Heart right ventricle (tissue), 16 donors: ENCODE measurements around the gene ATP6V1B1. TPM values are rescaled to one million over a fixed set of nuclear protein-coding genes. Genes with fewer than 3 reads are reported as not detected.

Source experiments
- ATAC-seq, 8 donors: fragments of 200-7000 bp; cut with Tn5 transposase; one replicate each; pipeline ENCODE4 v1.9.1; 2020; ENCODE audit warnings: mild to moderate bottlenecking in 8 of 8, moderate library complexity in 8 of 8, moderate number of reproducible peaks in 1 of 8
- DNase-seq, 2 donors: peaks; one replicate each; pipeline ENCODE4 v3.0.0-alpha.2; 2020
- H3K27ac ChIP-seq, 10 donors: fragments of 200-600 bp; sonication (generic) in 2 of 10; one replicate each; pipeline versions ENCODE4 v1.5.0 to v1.8.0; 2020 to 2022; ENCODE audit warnings: mild to moderate bottlenecking in 3 of 10
- H3K27me3 ChIP-seq, 7 donors: fragments of 200-600 bp; one replicate each; pipeline ENCODE4 v1.8.0; 2021 to 2022; ENCODE audit warnings: mild to moderate bottlenecking in 2 of 7
- H3K36me3 ChIP-seq, 9 donors: fragments of 200-600 bp; sonication (generic) in 1 of 9; one replicate each; pipeline versions ENCODE4 v1.5.0 to v1.8.0; 2020 to 2022; ENCODE audit warnings: mild to moderate bottlenecking in 2 of 9
- H3K4me1 ChIP-seq, 9 donors: fragments of 200-600 bp; sonication (generic) in 1 of 9; one replicate each; pipeline versions ENCODE4 v1.5.0 to v1.8.0; 2020 to 2022; ENCODE audit warnings: mild to moderate bottlenecking in 4 of 9
- H3K4me3 ChIP-seq, 10 donors: fragments of 200-600 bp; sonication (generic) in 2 of 10; one replicate each; pipeline versions ENCODE4 v1.5.0 to v1.8.0; 2020 to 2022; ENCODE audit warnings: mild to moderate bottlenecking in 7 of 10, moderate library complexity in 2 of 10
- H3K9me3 ChIP-seq, 11 donors: fragments of 200-600 bp in 10 of 11; sonication (generic) in 2 of 11; one replicate each; pipeline versions ENCODE4 v1.5.0 to v1.8.0; 2013 to 2022; ENCODE audit warnings: mild to moderate bottlenecking in 2 of 11, control low read depth in 1 of 11, moderate library complexity in 1 of 11
- CTCF ChIP-seq, 9 donors: fragments of 200-600 bp; sonication (generic) in 2 of 9; IDR thresholded peaks; one replicate each; pipeline versions ENCODE4 v1.5.0 to v1.8.0; 2021 to 2022; ENCODE audit warnings: antibody characterized with exemption in 9 of 9, mild to moderate bottlenecking in 5 of 9, moderate library complexity in 1 of 9
- WGBS, 2 donors: extraction: QIAGEN DNeasy Blood & Tissue Kit; methylation state at CpG; one replicate each; pipeline ENCODE4 v1.1.7; 2013; ENCODE audit warnings: inconsistent platforms in 1 of 2; 5-methylcytosine and 5-hydroxymethylcytosine counted together
- intact Hi-C, 10 donors: fragments of 100-400 bp; cut with DNase I; formaldehyde crosslinking; loops; one replicate each; pipeline versions ENCODE4 v1.11.1 to v1.14.2; 2022
- polyA plus RNA-seq, 2 donors: library from polyadenylated mRNA; stranded (reverse); fragments of 200-250 nt; gene quantifications; one replicate each; pipeline ENCODE4 v1.2.3, GENCODE V29; 2013
- total RNA-seq, 10 donors: library from RNA; stranded (reverse); fragmentation: NEBNext Ultra II Directional in 3 of 10; extraction: Animal tissue kit (Norgen Biotek cat#: 25700) in 3 of 10; gene quantifications; one replicate each; pipeline versions ENCODE4 v1.2.1 to v1.2.4, GENCODE V29; 2021 to 2023
- donor health status: Arrhythmogenic right ventricular cardiomyopathy.
- donor health status: ischemic (EF 13 %, LVEDD 7.1; RV severe dilation, severe dysfunction).
- donor health status: healthy with polysubstance abuse.
- donor health status: DM: no; HTN: yes; CAD: no.
- donor health status: DM: no; HTN: no; CAD: no.
- donor health status: ischemic (EF 25% LVEDD 6.9; RV normal size, moderate dysfunction).
- donor health status: ischemic (EF 25% LVEDD 5.7; RV mildly dilated, moderate dysfunction).
- donor health status: healthy.
- donor health status: DM: yes; HTN: yes; CAD: no.
- donor health status: Ischemic cardiomyopathy.
- donor health status: ischemic (EF 35%, LVEDD 5.7; RV mildly dilated, moderate dysfunction).
- donor health status: nonischemic (EF 11% LVEDD 7.7; RV severe dilation, severe dysfunction).
- donor health status: DM: yes; HTN: yes; CAD: no.
- donor health status: PGD.
- donor health status: ischemic (EF 29% LVEDD 5.4; RV normal size, mild dysfunction).
- donor health status: nonischemic (EF 23%, LVEDD 6.1; RV moderate dilation, normal function).

The ATP6V1B1 gene
- total and polyA plus RNA-seq, 12 donors = 0.28 to 6.4 (median 0.88) TPM; not detected in 4

GRCh38 chr2:70902579-70902978 lies 33.1 kb upstream of the ATP6V1B1 start:
- H3K36me3 ChIP-seq = no peaks in the 10 kb centered on the region
- no peak overlapping the region for H3K27ac ChIP-seq
- 93 to 96% methylated on average over 2 of the region's 2 CpGs for WGBS, 2 donors
- no peaks in the 10 kb centered on the region for H3K9me3 ChIP-seq
- H3K4me1 ChIP-seq = peaks cover 13 to 57% (median 39%) of the 10 kb centered on the region in 9 donors
- no peak for TF ChIP-seq CTCF (IDR thresholded peaks at IDR 0.05)
- ATAC-seq = no peak
- intact Hi-C loops = no loop called here
- DNase-seq = no peak
- H3K4me3 ChIP-seq = no peak overlapping the region
- peaks cover 39 to 100% (median 100%) of the 10 kb centered on the region in 7 donors for H3K27me3 ChIP-seq

- H3K9me3 ChIP-seq = no peaks in the 10 kb centered on the region
Observed at GRCh38 chr2:70903171-70903570, 32.5 kb upstream of the ATP6V1B1 start.

GRCh38 chr2:70903641-70904340 lies 31.9 kb upstream of the ATP6V1B1 start:
- Histone ChIP-seq H3K4me1 (peaks cover 13 to 60% (median 40%) of the 10 kb centered on the region in 9 donors), H3K9me3 (no peaks in the 10 kb centered on the region), H3K27ac (peak overlapping the region in 3 of 10 donors; percentile 4 to 27 (median 22)), H3K27me3 (peaks cover 39 to 100% (median 100%) of the 10 kb centered on the region in 7 donors), H3K4me3 (no peak overlapping the region), H3K36me3 (no peaks in the 10 kb centered on the region)
- ATAC-seq (peak in 1 of 8 donors; percentile 12), DNase-seq (no peak)
- intact Hi-C loops = no loop called here
- WGBS, 2 donors = 52 to 61% methylated on average over 25 of the region's 25 CpGs
- TF ChIP-seq CTCF (IDR thresholded peaks at IDR 0.05) = no peak

More at GRCh38 chr2:70903171-70903570, 32.5 kb upstream of the ATP6V1B1 start:
- peaks cover 39 to 100% (median 100%) of the 10 kb centered on the region in 7 donors for H3K27me3 ChIP-seq
- H3K27ac ChIP-seq = peak overlapping the region in 1 of 10 donors; percentile 22
- no peak for TF ChIP-seq CTCF (IDR thresholded peaks at IDR 0.05)
- H3K4me1 ChIP-seq = peaks cover 13 to 60% (median 40%) of the 10 kb centered on the region in 9 donors
- no peak for ATAC-seq
- H3K4me3 ChIP-seq = no peak overlapping the region
- intact Hi-C loops = no loop called here
- H3K36me3 ChIP-seq = no peaks in the 10 kb centered on the region
- no peak for DNase-seq

- Histone ChIP-seq H3K4me3 (no peak overlapping the region), H3K36me3 (no peaks in the 10 kb centered on the region), H3K27ac (peak overlapping the region in 1 of 10 donors; percentile 27), H3K27me3 (peaks cover 39 to 100% (median 100%) of the 10 kb centered on the region in 7 donors), H3K9me3 (no peaks in the 10 kb centered on the region), H3K4me1 (peaks cover 13 to 57% (median 35%) of the 10 kb centered on the region in 9 donors)
- ATAC-seq (no peak), DNase-seq (no peak)
- no peak for TF ChIP-seq CTCF (IDR thresholded peaks at IDR 0.05)
- intact Hi-C loops = no loop called here
- WGBS, 2 donors = 27 to 44% methylated on average over 56 of the region's 56 CpGs
Observed at GRCh38 chr2:70904371-70905216, 31.1 kb upstream of the ATP6V1B1 start.
